ENCODE results near the gene TBX2.

The TBX2 gene

DNA sequence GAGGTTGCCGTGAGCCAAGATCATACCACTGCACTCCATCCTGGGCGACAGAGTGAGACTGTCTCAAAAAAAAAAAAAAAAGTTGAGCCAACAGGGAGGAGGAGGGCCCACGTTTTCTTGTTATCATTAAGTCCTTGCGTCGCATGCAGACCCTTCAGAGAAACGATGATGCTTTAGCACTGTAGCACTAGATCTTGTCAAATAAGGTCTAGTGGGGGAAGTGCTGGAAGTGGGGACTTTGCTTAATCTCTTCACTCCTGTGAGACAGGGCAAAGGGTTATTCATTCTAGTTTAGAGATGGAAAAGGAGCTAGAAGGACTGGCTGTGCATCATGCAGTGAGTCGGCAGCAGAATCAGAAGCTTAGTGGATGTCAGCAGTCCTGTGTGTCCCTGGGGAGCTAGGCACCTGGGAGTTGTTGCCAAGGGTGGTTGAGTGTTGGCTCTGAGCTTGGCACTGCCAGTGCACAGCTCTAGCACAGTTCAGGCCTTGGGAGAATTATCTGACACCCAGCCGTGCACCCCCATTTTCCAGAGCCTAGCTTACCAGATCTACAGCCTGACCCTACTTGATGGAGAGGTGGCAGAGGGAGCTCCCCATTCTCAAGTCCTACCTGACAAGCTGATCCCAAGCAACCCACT is 33.4 kb upstream of the TBX2 start:
- H3K79me2 ChIP-seq (ENCODE audit: insufficient read depth, low read length), result no peaks in the 10 kb centered on the region
- no peaks in the 10 kb centered on the region for H3K27me3 ChIP-seq (ENCODE audit: insufficient read depth, low read length, poor library complexity, severe bottlenecking)
- H3K9me3 ChIP-seq (ENCODE audit: insufficient read depth, low read depth, low read length), result no peaks in the 10 kb centered on the region
- no peaks in the 10 kb centered on the region for H3K9me2 ChIP-seq (replicated peaks; ENCODE audit: low read depth, low read length)
- no peaks in the 10 kb centered on the region for H4K20me1 ChIP-seq (ENCODE audit: insufficient read depth, low read length, poor library complexity, severe bottlenecking)
- H3K9ac ChIP-seq (ENCODE audit: low read depth, low read length, poor library complexity, severe bottlenecking), result no peak overlapping the region
- no peak overlapping the region for H3K4me3 ChIP-seq (ENCODE audit: low read length, poor library complexity, severe bottlenecking)
- H2AFZ ChIP-seq (ENCODE audit: low read length), result no peak overlapping the region
- H3K4me2 ChIP-seq (ENCODE audit: low read depth, low read length, poor library complexity, severe bottlenecking), result no peak overlapping the region
- no peaks in the 10 kb centered on the region for H3K4me1 ChIP-seq (ENCODE audit: insufficient read depth, low read length, poor library complexity, severe bottlenecking)
- TF ChIP-seq, protein P1, sequence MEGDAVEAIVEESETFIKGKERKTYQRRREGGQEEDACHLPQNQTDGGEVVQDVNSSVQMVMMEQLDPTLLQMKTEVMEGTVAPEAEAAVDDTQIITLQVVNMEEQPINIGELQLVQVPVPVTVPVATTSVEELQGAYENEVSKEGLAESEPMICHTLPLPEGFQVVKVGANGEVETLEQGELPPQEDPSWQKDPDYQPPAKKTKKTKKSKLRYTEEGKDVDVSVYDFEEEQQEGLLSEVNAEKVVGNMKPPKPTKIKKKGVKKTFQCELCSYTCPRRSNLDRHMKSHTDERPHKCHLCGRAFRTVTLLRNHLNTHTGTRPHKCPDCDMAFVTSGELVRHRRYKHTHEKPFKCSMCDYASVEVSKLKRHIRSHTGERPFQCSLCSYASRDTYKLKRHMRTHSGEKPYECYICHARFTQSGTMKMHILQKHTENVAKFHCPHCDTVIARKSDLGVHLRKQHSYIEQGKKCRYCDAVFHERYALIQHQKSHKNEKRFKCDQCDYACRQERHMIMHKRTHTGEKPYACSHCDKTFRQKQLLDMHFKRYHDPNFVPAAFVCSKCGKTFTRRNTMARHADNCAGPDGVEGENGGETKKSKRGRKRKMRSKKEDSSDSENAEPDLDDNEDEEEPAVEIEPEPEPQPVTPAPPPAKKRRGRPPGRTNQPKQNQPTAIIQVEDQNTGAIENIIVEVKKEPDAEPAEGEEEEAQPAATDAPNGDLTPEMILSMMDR (conservative IDR thresholded peaks at IDR 0.05; ENCODE audit: low read length), result no peak
- TF ChIP-seq EZH2phosphoT487 (IDR thresholded peaks at IDR 0.05; ENCODE audit: borderline replicate concordance), result no peak
- no peaks in the 10 kb centered on the region for H3K36me3 ChIP-seq (ENCODE audit: insufficient read depth, low read length)
- H3F3A ChIP-seq (ENCODE audit: low read depth), result no peaks in the 10 kb centered on the region

DNA sequence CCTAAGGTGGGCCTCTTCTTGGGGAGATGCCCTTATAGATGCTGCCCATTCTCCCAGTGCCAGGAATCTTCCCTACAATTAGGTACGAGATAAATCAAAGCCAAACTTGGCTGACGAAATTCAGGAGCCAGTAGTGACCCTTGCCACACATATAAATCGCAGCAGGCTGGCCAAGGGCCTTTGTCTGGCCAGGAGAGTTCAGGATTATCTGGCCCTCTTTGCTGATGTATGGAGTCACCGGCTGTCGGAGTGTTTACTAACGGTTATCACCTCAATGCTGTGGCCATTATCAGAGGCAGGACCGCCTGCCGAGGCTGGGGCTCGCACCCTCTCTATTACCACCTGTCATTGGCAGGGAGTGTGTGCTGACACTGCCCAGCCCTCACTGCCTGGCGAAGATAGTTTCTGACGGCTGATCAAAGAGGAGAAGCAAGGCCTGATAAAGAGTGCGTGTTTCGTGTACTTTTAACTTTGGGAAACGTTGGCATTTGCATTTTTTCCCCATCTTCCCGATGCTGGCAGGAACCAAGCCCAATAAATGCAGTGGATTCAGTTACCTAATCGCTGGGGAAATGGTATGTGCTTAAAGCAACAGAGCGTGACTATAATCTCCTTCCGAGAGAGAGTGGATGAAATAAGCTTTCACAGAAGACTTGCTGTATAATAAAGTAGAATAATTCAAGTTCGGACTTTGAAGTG is 32.8 kb upstream of the TBX2 start:
- H3K9me3 ChIP-seq (ENCODE audit: insufficient read depth, low read depth, low read length), result no peaks in the 10 kb centered on the region
- no peak overlapping the region for H3K9ac ChIP-seq (ENCODE audit: low read depth, low read length, poor library complexity, severe bottlenecking)
- no peaks in the 10 kb centered on the region for H4K20me1 ChIP-seq (ENCODE audit: insufficient read depth, low read length, poor library complexity, severe bottlenecking)
- no peaks in the 10 kb centered on the region for H3K4me1 ChIP-seq (ENCODE audit: insufficient read depth, low read length, poor library complexity, severe bottlenecking)
- H3K4me2 ChIP-seq (ENCODE audit: low read depth, low read length, poor library complexity, severe bottlenecking), result no peak overlapping the region
- H3K27me3 ChIP-seq (ENCODE audit: insufficient read depth, low read length, poor library complexity, severe bottlenecking), result no peaks in the 10 kb centered on the region
- TF ChIP-seq EZH2phosphoT487 (IDR thresholded peaks at IDR 0.05; ENCODE audit: borderline replicate concordance), result no peak
- TF ChIP-seq, protein P1 (conservative IDR thresholded peaks at IDR 0.05; ENCODE audit: low read length), result no peak
- no peak overlapping the region for H3K4me3 ChIP-seq (ENCODE audit: low read length, poor library complexity, severe bottlenecking)
- no peak overlapping the region for H2AFZ ChIP-seq (ENCODE audit: low read length)
- no peaks in the 10 kb centered on the region for H3K9me2 ChIP-seq (replicated peaks; ENCODE audit: low read depth, low read length)
- H3K79me2 ChIP-seq (ENCODE audit: insufficient read depth, low read length), result no peaks in the 10 kb centered on the region
- H3K36me3 ChIP-seq (ENCODE audit: insufficient read depth, low read length), result no peaks in the 10 kb centered on the region
- H3F3A ChIP-seq (ENCODE audit: low read depth), result no peaks in the 10 kb centered on the region

DNA sequence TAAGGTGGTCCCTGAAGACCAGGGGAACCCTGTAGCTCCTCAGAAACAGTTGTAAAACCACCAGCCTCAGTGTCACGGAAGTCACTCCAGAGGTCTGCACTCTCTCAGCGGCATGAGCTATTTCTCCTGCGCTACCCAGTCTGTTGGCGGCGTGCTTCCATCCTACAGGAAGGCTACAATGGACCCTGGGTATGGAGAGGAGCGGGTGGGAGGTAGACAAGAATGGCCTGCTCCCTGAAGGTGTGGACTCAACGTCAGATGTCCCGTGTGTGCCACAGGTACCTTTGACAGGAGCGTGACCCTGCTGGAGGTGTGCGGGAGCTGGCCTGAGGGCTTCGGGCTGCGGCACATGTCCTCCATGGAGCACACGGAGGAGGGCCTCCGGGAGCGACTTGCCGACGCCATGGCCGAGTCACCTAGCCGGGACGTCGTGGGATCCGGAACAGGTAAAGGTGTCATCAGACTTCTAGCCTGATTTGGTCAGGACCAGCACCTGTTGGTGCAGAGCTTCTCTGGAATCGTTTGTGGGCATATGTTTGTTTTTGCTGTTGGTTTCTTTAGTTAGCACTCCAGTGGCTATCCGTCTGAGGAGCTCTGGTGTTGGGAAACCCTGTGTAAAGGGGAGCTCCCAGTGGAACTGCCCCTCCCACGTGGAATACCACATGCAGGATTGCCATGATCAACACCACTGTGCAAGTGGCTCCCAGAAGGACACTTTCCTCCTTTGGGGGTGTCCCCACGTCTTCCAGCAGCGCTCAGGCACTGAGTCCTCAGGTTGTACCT is 31.4 kb upstream of the TBX2 start:
- no peaks in the 10 kb centered on the region for H4K20me1 ChIP-seq (ENCODE audit: insufficient read depth, low read length, poor library complexity, severe bottlenecking)
- H3K79me2 ChIP-seq (ENCODE audit: insufficient read depth, low read length), result no peaks in the 10 kb centered on the region
- no peak overlapping the region for H2AFZ ChIP-seq (ENCODE audit: low read length)
- H3K9me2 ChIP-seq (replicated peaks; ENCODE audit: low read depth, low read length), result no peaks in the 10 kb centered on the region
- H3K27me3 ChIP-seq (ENCODE audit: insufficient read depth, low read length, poor library complexity, severe bottlenecking), result no peaks in the 10 kb centered on the region
- H3K9ac ChIP-seq (ENCODE audit: low read depth, low read length, poor library complexity, severe bottlenecking), result no peak overlapping the region
- no peak for TF ChIP-seq EZH2phosphoT487 (IDR thresholded peaks at IDR 0.05; ENCODE audit: borderline replicate concordance)
- TF ChIP-seq, protein P1 (conservative IDR thresholded peaks at IDR 0.05; ENCODE audit: low read length), result no peak
- H3K36me3 ChIP-seq (ENCODE audit: insufficient read depth, low read length), result no peaks in the 10 kb centered on the region
- no peak overlapping the region for H3K4me2 ChIP-seq (ENCODE audit: low read depth, low read length, poor library complexity, severe bottlenecking)
- no peaks in the 10 kb centered on the region for H3K9me3 ChIP-seq (ENCODE audit: insufficient read depth, low read depth, low read length)
- no peaks in the 10 kb centered on the region for H3F3A ChIP-seq (ENCODE audit: low read depth)
- no peak overlapping the region for H3K4me3 ChIP-seq (ENCODE audit: low read length, poor library complexity, severe bottlenecking)
- no peaks in the 10 kb centered on the region for H3K4me1 ChIP-seq (ENCODE audit: insufficient read depth, low read length, poor library complexity, severe bottlenecking)
